ENCODE results near the gene NPR3.

DNA sequence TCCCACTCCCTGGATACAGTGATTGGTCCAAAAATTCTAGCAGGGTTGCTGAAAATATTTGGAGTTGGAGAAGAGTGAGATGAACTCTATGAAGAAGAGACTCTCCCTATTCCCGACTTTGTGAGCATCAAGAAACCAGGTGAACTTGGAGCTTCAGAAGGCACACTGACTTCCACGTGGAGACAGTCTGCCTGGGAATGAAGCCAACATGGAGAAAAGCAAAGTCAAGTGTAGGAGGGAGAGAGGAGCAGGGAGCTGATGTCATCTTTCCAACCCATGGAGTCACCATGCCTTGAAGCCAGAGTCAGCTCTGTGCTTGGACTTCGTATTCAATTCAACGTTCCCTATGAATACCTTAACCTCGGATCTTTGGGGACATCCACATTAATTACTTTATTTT is 125.1 kb downstream of the NPR3 start:
- TF ChIP-seq, protein P1, sequence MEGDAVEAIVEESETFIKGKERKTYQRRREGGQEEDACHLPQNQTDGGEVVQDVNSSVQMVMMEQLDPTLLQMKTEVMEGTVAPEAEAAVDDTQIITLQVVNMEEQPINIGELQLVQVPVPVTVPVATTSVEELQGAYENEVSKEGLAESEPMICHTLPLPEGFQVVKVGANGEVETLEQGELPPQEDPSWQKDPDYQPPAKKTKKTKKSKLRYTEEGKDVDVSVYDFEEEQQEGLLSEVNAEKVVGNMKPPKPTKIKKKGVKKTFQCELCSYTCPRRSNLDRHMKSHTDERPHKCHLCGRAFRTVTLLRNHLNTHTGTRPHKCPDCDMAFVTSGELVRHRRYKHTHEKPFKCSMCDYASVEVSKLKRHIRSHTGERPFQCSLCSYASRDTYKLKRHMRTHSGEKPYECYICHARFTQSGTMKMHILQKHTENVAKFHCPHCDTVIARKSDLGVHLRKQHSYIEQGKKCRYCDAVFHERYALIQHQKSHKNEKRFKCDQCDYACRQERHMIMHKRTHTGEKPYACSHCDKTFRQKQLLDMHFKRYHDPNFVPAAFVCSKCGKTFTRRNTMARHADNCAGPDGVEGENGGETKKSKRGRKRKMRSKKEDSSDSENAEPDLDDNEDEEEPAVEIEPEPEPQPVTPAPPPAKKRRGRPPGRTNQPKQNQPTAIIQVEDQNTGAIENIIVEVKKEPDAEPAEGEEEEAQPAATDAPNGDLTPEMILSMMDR (IDR thresholded peaks at IDR 0.05 in 4 of 5, conservative IDR thresholded peaks at IDR 0.05 in 1 of 5) = no peak
- no peak for TF ChIP-seq POLR2A (IDR thresholded peaks at IDR 0.05)
